HG03354 (cell line): ENCODE data around the gene TBRG4.

Experiments used
- ATAC-seq: cut with Tn5 transposase; IDR thresholded peaks from one replicate; pipeline ENCODE4 v1.9.1; 2021; ENCODE audit warnings: mild to moderate bottlenecking; ENCODE audit not compliant: unreplicated experiment, poor library complexity, severe bottlenecking

Gene TBRG4

DNA sequence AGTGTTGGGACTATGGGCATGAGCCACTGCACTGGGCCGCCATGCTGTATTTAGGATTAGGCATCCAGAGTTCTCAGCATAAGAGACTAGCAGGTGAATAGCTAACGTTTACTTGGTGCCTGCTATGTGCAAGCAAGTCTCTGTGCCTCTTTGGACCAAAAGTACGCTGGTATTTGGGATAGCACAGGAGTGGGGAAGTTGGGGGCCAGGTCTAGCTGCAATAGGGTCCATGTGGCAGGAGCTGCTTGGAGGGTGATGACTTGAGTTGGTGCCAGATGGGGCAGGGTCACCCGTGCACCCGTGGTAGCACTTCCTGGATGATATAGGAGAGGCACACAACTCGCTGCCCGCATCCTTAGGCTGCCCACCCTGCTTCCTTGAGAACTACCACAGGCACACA, 45.1 kb downstream of the TBRG4 start:
- no peak for ATAC-seq

GRCh38 chr7:45065031-45065995, 46.2 kb downstream of the TBRG4 start:
- ATAC-seq, result no peak

DNA sequence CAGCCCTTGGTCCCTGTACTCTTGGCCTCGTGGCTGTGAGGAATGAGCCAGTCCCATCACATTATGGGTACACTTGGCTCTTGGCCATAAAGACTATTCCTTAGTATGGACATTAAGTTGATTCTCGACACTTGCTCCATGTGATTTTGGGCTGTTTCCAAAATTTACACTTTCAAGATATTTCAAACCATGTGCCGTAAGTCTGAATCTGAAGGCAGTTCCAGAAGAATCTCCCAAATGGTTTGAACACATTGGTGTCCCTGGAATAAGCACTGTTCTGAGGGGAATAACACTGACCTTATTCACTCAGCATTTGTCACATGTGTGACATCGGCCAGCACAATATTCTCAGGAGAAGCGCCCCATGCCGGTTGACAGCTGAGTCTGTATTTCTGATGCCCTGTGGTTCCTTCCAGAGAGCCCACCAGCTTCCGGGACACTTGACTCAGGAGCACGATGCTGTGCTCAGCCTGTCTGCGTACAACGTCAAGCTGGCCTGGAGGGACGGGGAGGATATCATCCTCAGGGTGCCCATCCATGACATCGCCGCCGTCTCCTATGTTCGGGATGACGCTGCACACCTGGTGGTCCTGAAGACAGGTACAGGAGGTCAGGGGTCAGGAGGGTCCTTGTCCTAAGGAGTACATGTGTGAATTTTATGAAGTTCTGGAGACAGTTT, 47.3 kb downstream of the TBRG4 start:
- no peak for ATAC-seq

- ATAC-seq, result no peak
Measured at GRCh38 chr7:45061806-45062425, 49.6 kb downstream of the TBRG4 start.

DNA sequence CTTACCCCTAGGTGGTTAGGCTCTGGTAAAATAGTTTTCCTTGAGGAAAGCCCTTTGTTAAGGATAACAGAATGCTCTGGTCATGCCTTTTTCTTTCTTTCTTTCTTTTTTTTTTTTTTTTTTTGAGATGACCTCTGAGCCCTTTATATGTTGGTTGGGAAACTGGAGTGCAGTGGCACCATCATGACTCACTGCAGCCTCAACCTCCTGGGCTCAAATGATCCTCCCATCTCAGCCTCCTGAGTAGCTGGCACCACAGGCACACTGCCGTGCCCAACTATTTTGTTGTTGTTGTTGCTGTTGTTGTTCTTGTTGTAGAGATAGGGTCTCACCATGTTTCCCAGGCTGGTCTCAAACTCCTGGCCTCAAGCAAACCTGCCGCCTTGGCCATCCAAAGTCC, 50.1 kb downstream of the TBRG4 start:
- ATAC-seq, result no peak

DNA sequence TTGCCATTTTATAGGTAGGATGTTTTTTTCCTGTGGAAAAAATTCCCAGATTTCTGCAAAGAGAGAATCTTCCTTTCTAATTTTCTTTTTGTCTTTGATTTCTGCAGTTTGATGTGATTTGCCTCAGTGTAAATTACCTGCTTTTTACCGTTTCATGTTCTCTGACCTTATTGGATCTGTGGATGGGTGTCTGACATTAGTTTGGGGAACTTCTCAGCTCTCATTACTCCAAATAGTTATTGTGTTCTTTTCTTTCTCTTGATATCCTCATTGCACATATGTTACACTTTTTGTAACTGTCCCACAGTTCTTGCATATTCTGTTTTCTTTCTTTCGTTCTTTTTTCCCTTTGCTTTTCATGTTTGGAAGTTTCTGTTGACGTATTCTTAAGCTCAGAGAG, 51.2 kb downstream of the TBRG4 start:
- ATAC-seq, result no peak

GRCh38 chr7:45057878-45058277, 53.6 kb downstream of the TBRG4 start:
- ATAC-seq, result no peak

GRCh38 chr7:45055594-45056219, 55.8 kb downstream of the TBRG4 start:
- ATAC-seq, result no peak

DNA sequence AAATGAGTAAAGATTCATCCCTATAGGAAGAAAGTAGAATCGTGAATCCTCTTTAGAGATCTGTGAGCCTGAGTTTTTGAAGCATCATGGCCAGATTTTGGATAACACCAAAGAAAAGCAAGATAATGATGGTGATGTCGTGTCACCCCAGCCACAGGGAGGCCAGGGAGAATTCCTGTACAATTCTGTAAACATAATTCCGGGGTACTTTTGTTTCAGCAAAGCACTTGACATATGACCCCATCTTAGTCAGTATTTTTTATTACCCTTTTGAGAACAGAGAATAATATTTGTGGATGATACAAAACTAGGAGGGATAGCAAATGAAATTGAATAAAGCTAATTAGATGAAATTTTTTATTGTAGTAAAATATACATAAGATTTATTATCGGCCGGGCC, 56.5 kb downstream of the TBRG4 start:
- ATAC-seq, result no peak

DNA sequence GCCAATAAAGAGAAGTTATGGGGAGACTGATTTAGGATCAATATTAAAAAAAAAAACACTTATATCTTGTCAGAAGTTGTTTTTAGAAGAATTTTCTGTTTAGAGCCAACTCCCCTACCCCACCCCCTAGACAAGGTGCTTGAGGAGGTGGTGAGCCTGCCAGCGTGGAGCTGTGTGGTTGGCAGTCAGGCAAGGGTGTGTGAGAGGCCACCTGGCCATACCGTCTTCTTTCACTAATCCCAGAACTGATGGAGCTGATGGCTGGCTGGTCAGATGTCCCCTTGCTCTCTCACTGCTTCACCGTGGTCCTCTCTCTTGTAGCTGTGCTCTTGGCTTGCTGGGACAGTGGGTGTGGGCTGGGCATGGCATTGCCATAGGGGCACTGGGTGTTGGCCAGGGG, 57.1 kb downstream of the TBRG4 start:
- no peak for ATAC-seq

DNA sequence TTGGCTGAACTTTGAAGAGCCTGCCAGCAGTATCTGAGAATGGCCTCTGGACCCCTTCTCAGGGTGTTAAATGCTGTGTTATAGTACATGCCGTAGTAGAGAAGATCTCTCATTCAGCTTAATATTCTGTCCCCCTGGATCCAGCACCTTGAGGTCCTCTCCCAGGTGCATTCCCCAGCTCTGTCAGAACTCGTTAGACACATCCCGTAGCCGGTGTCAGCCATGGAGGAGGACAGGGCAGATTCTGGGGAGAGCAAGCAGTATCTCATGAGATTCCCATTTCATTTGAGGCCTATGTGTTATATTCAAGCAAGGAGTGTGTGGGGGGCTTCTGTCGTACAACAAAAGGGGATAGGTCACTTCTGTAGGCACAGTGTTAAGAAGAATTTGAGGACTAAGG, 57.6 kb downstream of the TBRG4 start:
- ATAC-seq, result no peak

- no peak for ATAC-seq
Measured at GRCh38 chr7:45053401-45053800, 58.1 kb downstream of the TBRG4 start.

DNA sequence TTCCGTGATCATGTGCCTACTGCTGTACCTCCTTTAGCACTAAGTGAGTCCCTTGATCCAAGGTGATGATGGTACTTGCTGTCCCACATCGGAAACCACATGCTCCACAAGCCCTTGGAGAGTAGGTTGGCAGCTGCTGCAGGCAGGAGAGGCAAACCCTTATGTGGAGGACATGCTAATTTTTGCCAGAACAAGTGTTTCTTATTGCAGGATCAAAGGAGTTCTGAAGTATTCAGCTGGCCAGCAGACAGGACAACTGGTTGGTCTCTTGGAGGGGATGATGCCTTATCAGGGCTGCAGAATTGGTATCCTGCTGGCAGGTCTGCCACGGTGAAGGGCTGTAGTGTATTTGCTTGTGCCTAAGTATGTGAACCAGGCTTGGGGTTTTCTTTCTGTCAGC, 59.5 kb downstream of the TBRG4 start:
- ATAC-seq, result no peak

- ATAC-seq, result no peak
Measured at GRCh38 chr7:45050198-45050597, 61.3 kb downstream of the TBRG4 start.
